G401.6 (cell line): Measurements from ENCODE around the gene BCAS3.

ENCODE experiments used
- FAIRE-seq: peaks from 2 replicates; lab custom pipeline; 2012; peaks lifted over from hg19 to GRCh38; lab: Jason Lieb, UNC

BCAS3 gene

DNA sequence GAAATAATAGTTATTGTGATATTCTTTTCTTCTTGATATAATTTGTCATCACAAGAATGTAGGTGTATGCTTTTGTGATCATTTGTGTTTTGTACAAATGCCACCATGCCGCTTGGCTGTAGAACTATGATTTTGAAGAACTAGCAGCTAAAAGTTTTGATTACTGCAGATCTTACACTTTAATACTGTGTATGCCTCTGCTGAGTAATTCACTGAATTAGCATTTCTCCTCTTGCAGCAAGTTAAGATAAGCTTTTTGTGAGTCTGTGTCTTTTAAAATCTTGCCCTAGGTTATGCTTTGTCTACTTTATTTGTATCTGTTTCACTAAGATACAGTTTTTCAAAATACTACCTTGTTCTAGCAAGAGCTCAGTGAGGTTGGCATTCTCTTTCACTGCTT is 395.5 kb downstream of the BCAS3 start:
- no peak for FAIRE-seq

- FAIRE-seq, result no peak
Observed at GRCh38 chr17:61073799-61074513, 396.3 kb downstream of the BCAS3 start.

GRCh38 chr17:61075988-61076387 is 398.3 kb downstream of the BCAS3 start:
- FAIRE-seq, result no peak

DNA sequence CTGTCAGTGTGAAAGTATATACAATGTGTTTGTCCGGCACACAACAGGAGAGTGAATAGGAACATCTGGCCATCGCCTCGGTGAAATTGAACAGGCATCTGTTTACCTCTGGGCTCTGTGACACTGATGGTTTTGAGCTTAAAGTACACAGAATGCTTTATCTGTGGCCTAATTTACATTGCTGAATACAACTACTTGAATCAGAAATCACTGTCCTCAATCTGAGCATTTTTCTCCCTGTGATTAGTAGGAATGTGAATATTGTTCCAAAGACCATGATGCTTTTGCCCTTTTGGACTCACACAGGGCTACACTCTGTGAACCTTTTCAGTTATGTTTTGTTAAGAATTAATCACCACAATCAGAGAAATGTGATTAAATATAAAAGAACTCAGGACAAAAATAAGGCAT is 399.0 kb downstream of the BCAS3 start:
- FAIRE-seq, result no peak

GRCh38 chr17:61081959-61082358 is 404.3 kb downstream of the BCAS3 start:
- FAIRE-seq, result no peak

GRCh38 chr17:61084260-61084659 is 406.6 kb downstream of the BCAS3 start:
- no peak for FAIRE-seq

DNA sequence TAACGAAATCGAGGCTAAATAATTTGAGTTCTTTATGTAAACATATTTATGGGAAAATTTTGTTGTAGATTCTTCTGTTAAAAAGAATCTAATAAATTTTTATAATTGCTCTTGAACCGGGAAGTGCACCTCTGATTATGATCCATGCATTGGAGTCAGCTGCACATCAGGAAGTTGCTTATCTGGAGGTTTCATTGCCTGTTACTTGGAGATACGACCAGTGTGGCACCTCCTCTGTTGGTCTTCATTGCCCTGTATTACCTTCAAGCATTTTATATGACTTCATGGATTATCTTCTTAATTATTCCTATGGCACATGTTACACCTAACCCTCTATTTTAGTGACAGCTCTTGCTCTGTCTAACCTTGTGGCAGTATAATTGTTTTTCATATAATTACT is 409.4 kb downstream of the BCAS3 start:
- FAIRE-seq, result no peak

DNA sequence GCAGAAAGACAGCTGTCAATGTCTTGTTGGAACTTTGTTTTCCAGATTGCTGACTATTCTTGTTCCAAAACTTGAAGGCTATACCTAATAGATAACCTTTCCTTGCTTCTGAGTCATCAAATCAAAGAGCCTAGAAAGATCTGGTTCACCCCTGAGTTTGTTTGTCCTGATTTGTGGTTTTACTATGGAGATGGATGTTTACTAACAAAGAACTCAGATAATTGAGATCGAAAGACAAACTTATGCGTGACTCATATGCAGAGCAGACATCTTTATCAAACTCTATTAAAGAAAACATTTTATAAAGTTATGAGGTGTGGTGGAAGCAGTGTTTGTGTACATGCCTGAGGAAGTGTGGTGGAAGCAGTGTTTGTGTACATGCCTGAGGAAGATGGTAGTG is 410.9 kb downstream of the BCAS3 start:
- no peak for FAIRE-seq

GRCh38 chr17:61091096-61091495 is 413.4 kb downstream of the BCAS3 start:
- no peak for FAIRE-seq

- no peak for FAIRE-seq
Observed at GRCh38 chr17:61097781-61098180, 420.1 kb downstream of the BCAS3 start.

GRCh38 chr17:61106354-61106753 is 428.7 kb downstream of the BCAS3 start:
- FAIRE-seq, result no peak

DNA sequence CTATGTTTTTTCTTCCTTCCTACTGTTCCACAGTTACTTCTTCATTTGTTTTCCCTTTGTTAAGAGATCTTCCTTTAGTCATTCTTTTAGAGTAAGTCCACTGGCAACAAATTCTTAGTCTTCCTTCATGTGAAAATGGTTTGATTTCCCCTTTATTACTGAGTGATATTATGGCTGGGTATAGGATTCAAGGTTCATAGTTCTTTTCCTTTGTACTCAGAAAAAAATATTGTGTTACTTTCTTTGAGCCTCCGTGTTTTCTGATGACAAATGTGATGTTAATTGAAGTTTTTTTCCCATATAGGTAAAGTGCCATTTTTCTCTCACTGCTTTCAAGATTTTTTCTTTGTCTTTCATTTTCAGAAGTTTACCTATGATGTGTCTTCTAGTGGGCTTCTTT is 438.9 kb downstream of the BCAS3 start:
- no peak for FAIRE-seq

DNA sequence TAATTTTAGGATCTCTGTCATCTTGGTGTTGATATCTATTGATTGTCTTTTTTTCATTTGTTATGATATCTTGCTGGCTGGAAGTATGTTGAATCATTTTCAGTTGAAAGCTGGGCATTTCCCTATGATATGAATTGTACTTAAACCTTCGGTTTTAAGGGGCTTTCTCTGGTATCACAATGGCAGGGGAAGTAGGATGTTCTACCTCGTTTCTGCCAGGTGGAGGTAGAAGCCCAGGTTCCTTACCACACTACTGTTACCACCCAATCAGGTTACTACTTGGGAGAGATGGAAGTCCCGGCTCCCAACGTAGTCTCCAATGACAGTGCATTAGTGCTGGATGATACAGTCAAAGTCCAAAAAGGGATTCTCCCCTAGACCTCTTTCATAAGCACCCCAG is 440.3 kb downstream of the BCAS3 start:
- FAIRE-seq, result no peak

GRCh38 chr17:61118871-61119270 is 441.2 kb downstream of the BCAS3 start:
- no peak for FAIRE-seq

GRCh38 chr17:61122326-61122913 is 444.8 kb downstream of the BCAS3 start:
- no peak for FAIRE-seq

GRCh38 chr17:61124562-61124961 is 446.9 kb downstream of the BCAS3 start:
- FAIRE-seq, result no peak

DNA sequence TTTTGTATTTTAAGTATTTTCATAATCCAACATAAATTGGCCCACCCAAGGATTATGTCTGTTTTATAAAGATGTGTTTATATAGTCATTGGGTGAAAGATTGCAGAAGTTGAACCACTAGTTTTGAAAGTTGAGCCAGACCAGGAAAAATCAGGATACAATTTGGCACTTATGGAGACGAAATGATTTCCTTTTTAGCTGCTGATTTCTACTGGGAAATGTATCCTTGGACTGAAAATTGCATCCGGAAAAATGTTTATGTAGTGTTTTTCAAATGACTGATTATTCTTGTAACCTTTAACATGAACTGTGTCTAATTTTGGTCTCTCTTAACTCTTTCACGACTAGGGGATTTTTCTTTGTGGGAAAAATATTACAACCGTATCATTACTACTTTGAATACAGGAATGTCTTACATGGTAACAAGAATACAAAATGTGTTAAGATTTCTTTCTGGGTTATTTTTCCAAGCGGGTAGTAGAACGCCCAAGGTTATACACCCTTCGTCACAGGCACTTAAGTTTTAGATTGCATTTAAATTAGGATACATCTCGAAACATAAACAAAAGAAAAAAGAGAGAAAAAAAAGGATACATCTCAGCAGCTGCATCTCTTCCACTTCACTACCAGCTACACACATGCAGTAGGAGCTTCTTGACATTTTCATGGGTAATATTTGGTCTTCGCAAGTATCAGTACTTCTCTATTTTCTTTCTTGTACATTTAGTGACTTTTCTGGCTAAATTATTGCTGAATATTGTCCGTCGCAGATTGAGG is 449.0 kb downstream of the BCAS3 start:
- FAIRE-seq, result no peak

DNA sequence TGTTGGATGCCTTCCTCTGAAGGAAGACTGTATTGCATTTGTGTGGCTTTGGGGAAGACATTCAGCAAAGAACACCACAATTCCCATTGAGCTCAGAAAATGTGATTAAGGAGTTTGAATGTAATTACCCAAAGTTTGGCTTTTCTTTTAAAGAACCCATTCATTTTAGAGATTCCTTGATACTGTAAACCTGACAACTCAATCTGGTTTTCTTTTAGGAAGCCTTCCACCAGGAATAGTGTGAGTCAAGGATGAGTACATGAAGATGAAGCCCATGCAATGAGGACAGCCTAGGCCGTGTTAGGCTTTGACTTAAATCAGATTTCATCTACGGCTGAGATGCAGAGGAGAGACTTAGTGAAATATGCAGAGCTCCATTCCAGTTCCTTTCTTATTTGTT is 450.3 kb downstream of the BCAS3 start:
- no peak for FAIRE-seq

DNA sequence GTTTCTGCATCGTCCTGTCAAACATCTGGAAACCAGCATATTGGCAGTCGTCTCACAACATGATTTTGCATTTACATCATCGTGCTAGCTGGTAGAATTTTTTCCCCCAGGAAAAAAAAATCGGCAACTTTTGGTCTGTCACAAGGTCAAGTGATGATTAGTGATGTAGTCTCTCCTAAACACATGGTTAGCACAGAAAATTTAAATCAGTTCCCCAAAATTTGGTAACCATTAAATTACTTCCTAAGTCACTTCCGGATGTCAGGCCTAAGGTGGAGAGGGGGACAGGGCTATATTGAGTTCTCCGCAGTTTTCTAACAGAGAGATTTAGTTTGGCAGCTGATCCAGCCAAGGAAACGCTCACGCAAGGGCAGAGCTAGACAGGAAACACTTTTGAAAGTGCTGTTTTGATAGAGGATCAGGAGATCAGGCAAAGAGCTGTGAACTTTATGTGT is 451.0 kb downstream of the BCAS3 start:
- FAIRE-seq, result no peak

- FAIRE-seq, result no peak
Observed at GRCh38 chr17:61129267-61130254, 451.9 kb downstream of the BCAS3 start.

GRCh38 chr17:61130330-61130729 is 452.7 kb downstream of the BCAS3 start:
- no peak for FAIRE-seq

- no peak for FAIRE-seq
Observed at GRCh38 chr17:61131585-61131984, 453.9 kb downstream of the BCAS3 start.
